GM12875 (cell line): ENCODE measurements around the gene FNIP2.

Experiments used
- H3K4me3 ChIP-seq: one replicate; pipeline ENCODE4 v1.5.1; 2011; ENCODE audit warnings: low read depth, low read length, control low read depth
- CTCF ChIP-seq: IDR thresholded peaks from 2 replicates; pipeline ENCODE4 v1.5.1; 2011; ENCODE audit warnings: low read depth, mild to moderate bottlenecking, control low read depth, inconsistent platforms, low read length, moderate library complexity, borderline replicate concordance; ENCODE audit not compliant: insufficient read depth

Gene FNIP2

DNA sequence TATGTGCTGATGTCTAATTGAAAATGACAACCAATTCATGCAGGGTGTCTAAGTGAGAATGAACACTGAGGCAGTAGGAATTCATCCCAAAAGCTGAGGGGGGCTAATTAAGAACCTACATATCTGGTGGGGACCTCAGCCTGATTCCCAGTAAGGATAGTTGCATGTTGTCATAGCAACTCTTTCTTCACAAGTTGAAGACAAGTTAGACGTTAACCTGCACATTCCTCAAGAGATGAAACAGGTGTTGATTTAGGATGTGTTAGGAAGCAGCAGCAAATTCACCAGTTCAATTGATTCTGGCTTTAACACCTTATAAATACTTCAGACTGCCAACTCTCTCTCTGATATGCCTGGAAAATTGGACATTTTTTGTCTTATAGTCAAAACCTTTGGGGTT, 7.3 kb downstream of the FNIP2 start:
- TF ChIP-seq CTCF: no peak
- H3K4me3 ChIP-seq: no peak overlapping the region

- H3K4me3 ChIP-seq: no peak overlapping the region
- no peak for TF ChIP-seq CTCF
Measured at GRCh38 chr4:158777423-158778155, 8.8 kb downstream of the FNIP2 start.

GRCh38 chr4:158778156-158778711, 9.4 kb downstream of the FNIP2 start:
- no peak for TF ChIP-seq CTCF
- no peak overlapping the region for H3K4me3 ChIP-seq

- no peak overlapping the region for H3K4me3 ChIP-seq
- no peak for TF ChIP-seq CTCF
Measured at GRCh38 chr4:158778712-158779111, 9.9 kb downstream of the FNIP2 start.

- no peak for TF ChIP-seq CTCF
- no peak overlapping the region for H3K4me3 ChIP-seq
Measured at GRCh38 chr4:158781963-158782362, 13.1 kb downstream of the FNIP2 start.

- no peak for TF ChIP-seq CTCF
- H3K4me3 ChIP-seq: no peak overlapping the region
Measured at GRCh38 chr4:158782551-158783360, 13.9 kb downstream of the FNIP2 start.
